HFFc6 (cell line): ENCODE results near the gene CDR2. TPM values are rescaled to one million over a fixed set of nuclear protein-coding genes. Genes with fewer than 3 reads are reported as not detected.

Experiments
- DNase-seq: peaks from one replicate; pipeline ENCODE4 v3.0.0-alpha.2; 2018
- H3K27ac Mint-ChIP-seq: 2 replicates; pipeline ENCODE4 v1.8.0; 2020; ENCODE audit warnings: mild to moderate bottlenecking, mixed read lengths
- H3K27me3 Mint-ChIP-seq: 2 replicates; pipeline ENCODE4 v1.8.0; 2021; ENCODE audit warnings: mild to moderate bottlenecking, moderate library complexity, mixed read lengths; ENCODE audit not compliant: insufficient read depth
- H3K36me3 Mint-ChIP-seq: 2 replicates; pipeline ENCODE4 v1.8.0; 2021; ENCODE audit warnings: low read depth, mixed read lengths
- H3K4me1 Mint-ChIP-seq: 2 replicates; pipeline ENCODE4 v1.8.0; 2020; ENCODE audit warnings: low read depth, mixed read lengths
- H3K4me3 Mint-ChIP-seq: 2 replicates; pipeline ENCODE4 v1.8.0; 2020; ENCODE audit warnings: mild to moderate bottlenecking, moderate library complexity, mixed read lengths
- H3K9me3 Mint-ChIP-seq: 2 replicates; pipeline ENCODE4 v1.8.0; 2020; ENCODE audit warnings: mild to moderate bottlenecking, mixed read lengths
- CTCF ChIP-seq: fragments of 200-600 bp; sonication (generic); IDR thresholded peaks from 2 replicates; pipeline ENCODE4 v1.5.0; 2021; ENCODE audit warnings: antibody characterized with exemption, mild to moderate bottlenecking
- total RNA-seq, 6 experiments: library from RNA; stranded (reverse); fragmentation: NEBNext Ultra II Directional; extraction: Animal tissue kit (Norgen Biotek cat#: 25700); gene quantifications; 2 replicates in 1 of 6; 3 replicates in 5 of 6; pipeline ENCODE4 v1.2.3, GENCODE V29; 2021

The CDR2 gene
- total RNA-seq, 6 experiments from 2014 or later = 35.9 to 43.4 (median 39.1) TPM

- peaks cover 4% of the 10 kb centered on the region; the same call in 1 of the 2 replicates for H3K36me3 Mint-ChIP-seq
- DNase-seq = no peak
- H3K27ac Mint-ChIP-seq = peak overlapping the region; percentile 18; the same call in 1 of the 2 replicates
- no peak for TF ChIP-seq CTCF
- H3K4me1 Mint-ChIP-seq = peaks cover 50% of the 10 kb centered on the region
- H3K9me3 Mint-ChIP-seq = no peaks in the 10 kb centered on the region
- no peaks in the 10 kb centered on the region for H3K27me3 Mint-ChIP-seq
- H3K4me3 Mint-ChIP-seq = no peak overlapping the region
Observed at GRCh38 chr16:22400900-22401299, 26.5 kb upstream of the CDR2 start.

- H3K27ac Mint-ChIP-seq = peak overlapping the region; percentile 77
- H3K27me3 Mint-ChIP-seq = no peaks in the 10 kb centered on the region
- DNase-seq = no peak
- no peaks in the 10 kb centered on the region for H3K9me3 Mint-ChIP-seq
- H3K36me3 Mint-ChIP-seq = peaks cover 4% of the 10 kb centered on the region; the same call in 1 of the 2 replicates
- H3K4me3 Mint-ChIP-seq = peak overlapping the region; percentile 22; the same call in 1 of the 2 replicates
- peaks cover 62% of the 10 kb centered on the region for H3K4me1 Mint-ChIP-seq
- no peak for TF ChIP-seq CTCF
Observed at GRCh38 chr16:22397931-22398330, 23.5 kb upstream of the CDR2 start.

GRCh38 chr16:22397464-22397863 is 23.0 kb upstream of the CDR2 start:
- H3K27ac Mint-ChIP-seq = peak overlapping the region; percentile 32
- H3K4me3 Mint-ChIP-seq = peak overlapping the region; percentile 25; the same call in 1 of the 2 replicates
- peak; percentile 91 for DNase-seq
- H3K4me1 Mint-ChIP-seq = peaks cover 61% of the 10 kb centered on the region
- peaks cover 4% of the 10 kb centered on the region; the same call in 1 of the 2 replicates for H3K36me3 Mint-ChIP-seq
- no peaks in the 10 kb centered on the region for H3K27me3 Mint-ChIP-seq
- H3K9me3 Mint-ChIP-seq = no peaks in the 10 kb centered on the region
- TF ChIP-seq CTCF = no peak

- TF ChIP-seq CTCF = no peak
- DNase-seq = no peak
- H3K27ac Mint-ChIP-seq = no peak overlapping the region
- H3K4me1 Mint-ChIP-seq = peaks cover 49% of the 10 kb centered on the region
- H3K36me3 Mint-ChIP-seq = peaks cover 2% of the 10 kb centered on the region; the same call in 1 of the 2 replicates
- no peaks in the 10 kb centered on the region for H3K27me3 Mint-ChIP-seq
- no peaks in the 10 kb centered on the region for H3K9me3 Mint-ChIP-seq
- H3K4me3 Mint-ChIP-seq = no peak overlapping the region
Observed at GRCh38 chr16:22395960-22396359, 21.5 kb upstream of the CDR2 start.

GRCh38 chr16:22394121-22394520 is 19.7 kb upstream of the CDR2 start:
- TF ChIP-seq CTCF = no peak
- Mint-ChIP-seq H3K4me1 (peaks cover 38% of the 10 kb centered on the region), H3K4me3 (no peak overlapping the region), H3K36me3 (no peaks in the 10 kb centered on the region), H3K27ac (no peak overlapping the region), H3K9me3 (no peaks in the 10 kb centered on the region), H3K27me3 (no peaks in the 10 kb centered on the region)
- no peak for DNase-seq
